MV-4-11 (cell line): Measurements from ENCODE around the gene D2HGDH.
"Not testable (repeated sequence)": the region's sequence is repeated elsewhere in the genome, so short reads cannot be mapped to it uniquely, and the experiment has no call there.

Experiments
- DNase-seq: peaks from one replicate; lab custom pipeline; 2025; lab: John Stamatoyannopoulos, UW

D2HGDH gene

DNA sequence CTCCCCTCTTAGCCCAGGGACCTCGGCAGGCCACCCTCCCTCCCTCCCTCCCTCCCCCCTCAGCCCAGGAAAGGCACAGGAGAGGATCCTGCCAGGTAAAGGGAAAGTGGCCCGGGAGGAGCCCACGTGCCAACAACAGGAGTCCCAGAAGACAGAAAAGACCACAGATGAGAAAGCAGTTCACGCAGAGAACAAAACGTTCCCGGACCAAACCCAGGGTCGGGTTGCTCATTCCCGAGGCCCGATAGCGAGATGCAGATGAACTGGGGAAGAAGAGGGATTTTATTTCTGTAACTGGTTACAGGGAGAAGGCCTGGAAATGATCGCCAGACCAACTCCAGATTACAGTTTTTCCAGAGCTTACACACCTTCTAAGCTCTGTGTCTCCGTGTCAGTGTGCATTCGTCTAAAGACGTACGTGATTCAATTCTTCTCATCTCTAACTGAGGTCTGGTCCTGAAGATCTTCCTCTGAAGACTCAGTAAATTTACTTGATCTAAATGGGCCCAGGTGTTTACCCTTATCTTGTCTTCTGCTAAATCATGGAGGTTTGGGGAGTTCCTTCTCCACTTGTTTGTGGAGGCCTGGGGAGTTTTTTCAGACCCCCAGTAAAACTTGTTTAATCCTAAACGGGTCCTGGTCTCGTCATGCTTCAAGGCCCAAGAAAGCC, 73.8 kb downstream of the D2HGDH start:
- no peak for DNase-seq

DNA sequence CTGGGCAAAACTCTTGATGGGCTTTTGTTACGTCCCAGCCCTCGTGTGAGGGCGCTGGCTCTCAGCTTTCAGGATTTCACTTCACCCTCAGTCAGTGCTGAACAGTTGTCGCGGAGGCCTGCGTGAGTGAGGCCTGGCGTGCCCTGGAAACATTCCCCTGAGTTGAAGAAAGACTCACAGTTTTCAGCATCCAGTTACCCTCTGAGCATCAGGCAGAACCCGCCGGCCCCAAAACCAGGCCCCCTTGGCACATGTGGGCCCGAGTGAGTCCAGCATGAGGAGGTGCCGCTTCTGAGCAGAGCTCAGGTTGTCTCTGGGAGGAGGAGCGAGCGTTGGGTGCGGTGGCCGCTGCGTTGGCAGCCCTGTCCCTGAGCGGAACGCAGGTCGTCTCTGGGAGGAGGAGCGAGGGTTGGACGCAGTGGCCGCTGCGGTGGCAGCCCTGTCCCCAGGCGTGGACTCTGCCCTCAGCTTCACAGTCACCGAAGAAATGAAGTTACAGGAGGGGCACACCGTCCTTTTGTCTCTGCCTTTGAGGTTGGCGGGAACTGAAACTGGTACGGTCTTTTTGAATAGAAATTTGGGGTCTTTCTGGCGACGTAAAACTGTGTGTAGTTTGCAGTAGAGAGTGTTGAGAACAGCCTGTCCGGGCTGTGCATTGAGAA, 74.4 kb downstream of the D2HGDH start, which contains the start of gene NEU4:
Gene NEU4, plus strand, starts transcription at position 473 of the 662 bp plus-strand sequence. CDS start 5,292 bp downstream, outside the sequence.
- DNase-seq, result no peak

DNA sequence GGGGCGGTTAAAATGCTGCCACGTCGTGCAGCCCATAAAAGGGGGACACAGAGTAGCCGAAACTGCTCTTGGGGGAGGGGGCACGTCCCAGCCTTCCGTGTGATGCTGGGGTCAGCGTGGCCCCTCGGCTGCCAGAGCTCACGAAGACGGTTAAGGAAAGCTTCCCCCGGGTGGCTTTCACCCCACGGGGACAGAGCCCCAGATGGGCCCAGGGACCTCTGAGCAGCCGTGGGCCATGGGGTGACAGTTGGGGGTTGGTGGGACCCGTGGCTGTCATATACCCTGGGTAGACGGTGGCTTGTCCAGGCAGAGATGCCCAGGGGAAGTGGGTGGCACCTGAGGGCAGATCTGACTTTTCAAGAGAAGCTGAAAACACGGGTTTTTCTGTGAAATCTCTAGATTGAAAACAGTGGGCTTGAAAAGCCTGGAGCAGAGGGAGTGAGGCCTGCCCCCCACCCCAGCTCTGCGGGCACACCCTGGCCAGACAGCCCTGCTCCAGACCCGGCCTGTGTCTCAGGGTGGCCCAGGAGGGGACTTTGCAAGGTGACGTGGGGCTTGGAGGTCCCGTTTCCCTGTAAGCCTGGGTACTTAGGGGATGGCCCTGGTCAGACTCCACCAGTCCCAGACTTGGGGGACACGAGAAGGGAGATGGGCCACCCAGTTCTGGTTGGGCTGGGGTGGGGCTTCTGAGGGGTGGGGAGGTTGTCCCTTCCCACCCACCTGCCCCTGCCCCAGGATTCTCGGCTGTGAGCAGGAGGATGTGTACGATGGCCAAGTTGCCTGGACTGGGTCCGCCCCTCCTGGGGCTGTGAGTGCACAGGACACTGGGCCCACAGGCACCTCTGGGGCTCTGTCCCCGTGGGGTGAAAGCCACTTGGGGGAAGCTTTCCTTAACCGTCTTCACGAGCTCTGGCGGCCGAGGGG, 75.2 kb downstream of the D2HGDH start:
- no peak for DNase-seq

DNA sequence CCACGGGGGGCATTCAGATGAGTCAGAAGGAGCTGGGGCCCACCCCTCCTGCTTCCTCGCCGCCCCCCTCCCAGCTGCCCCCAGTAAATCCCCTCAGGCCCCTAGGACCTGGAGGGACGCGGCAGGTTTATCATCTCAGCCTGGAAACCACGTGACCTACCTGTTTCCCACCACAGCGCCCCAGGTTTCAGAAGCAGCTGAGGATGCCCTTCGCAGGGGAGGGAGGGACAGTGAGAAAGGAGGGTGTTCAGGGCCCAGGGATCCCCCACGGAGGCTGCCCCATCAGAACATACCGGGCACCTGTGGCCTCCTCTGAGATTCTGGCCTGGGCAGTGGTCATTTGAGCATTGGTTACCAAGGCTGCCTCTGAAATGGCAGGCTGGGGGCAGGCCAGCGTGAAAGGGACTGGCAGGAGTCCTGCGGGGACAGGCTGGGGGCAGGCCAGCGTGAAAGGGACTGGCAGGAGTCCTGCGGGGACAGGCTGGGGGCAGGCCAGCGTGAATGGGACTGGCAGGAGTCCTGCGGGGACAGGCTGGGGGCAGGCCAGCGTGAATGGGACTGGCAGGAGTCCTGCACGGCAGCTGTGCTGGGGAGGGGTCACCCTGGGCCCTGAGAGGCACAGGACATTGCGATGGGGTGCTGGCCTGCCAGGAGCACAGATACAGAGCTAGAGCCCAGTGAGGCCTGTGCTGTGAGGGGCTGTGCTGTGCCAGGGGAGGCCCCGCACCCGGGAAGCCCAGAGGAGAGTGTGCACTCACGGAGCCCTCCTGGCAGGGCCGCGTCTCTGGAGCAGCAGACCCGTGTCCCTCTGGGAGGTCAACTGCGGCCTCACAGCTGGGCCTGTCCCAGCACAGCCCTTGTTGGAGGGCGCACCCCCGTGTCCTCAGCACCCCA, 76.1 kb downstream of the D2HGDH start:
- no peak for DNase-seq

DNA sequence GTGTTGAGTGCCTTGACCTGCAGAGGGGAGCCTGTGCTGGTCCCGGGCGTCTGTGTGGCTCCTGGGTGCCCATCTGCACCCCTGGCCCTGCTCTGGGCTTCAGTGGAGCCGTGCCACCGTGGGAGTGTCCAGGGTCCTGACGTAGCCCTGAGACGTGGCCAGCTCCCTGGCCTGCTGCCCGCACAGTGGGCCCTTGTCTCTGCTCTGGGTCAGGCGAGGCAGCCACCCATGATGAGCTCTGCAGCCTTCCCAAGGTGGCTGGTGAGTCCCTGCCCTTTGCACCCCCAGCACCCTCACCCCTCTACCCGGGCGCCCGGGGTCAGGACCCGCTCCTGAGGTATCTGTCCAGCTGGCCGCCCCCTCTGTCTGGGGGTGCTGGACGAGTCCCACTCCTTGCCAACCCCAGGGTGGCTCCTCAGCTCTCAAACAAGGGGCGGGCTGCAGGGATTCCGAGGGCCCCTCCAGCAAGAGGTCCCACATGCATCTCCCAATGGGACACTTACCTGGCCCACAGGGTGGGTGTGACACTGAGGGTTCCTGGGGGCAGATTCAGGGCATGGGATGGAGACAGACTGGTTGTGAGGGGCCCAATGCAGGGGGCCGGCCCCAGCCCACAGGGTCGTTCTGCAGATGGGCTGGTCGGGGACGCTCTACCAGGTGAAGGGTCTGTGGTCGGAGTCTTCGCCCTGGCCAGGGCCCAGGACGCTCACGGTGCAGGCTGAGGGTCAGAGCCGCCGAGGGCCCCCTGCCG, 76.9 kb downstream of the D2HGDH start:
- DNase-seq, result no peak

DNA sequence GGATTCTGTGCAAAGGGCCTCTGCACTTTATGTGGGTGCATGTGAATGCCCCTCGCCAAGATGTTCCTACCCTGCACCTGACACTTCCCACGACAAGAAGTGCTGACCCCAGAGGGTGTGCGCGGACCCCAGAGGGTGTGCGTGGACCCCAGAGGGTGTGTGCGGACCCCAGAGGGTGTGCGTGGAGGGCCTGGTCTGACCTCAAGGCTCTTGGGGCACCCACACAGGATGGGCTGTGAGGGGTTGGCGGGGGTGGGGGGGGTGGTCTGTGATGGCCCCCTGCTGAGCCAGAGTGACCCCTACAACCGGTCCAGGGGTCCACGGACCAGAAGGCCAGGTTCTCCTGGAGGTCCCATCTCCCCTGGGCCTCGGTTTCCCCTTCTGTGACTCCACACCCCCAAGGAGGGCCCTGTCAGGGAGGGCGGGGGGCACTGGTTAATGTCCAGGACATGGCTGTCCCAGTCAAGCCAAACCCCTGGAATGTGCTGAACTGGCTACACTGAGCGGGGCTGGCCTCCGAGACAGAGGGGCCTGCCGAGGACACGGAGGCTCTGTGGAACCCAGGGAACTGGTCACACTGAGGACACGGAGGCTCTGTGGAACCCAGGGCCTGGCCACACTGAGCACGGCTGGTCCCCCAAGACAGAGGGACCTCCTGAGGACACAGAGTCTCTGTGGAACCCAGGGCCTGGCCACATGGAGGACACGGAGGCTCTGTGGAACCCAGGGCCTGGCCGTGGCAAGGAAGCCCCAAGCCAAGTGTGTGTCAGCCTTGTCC, 77.7 kb downstream of the D2HGDH start:
- no peak for DNase-seq

DNA sequence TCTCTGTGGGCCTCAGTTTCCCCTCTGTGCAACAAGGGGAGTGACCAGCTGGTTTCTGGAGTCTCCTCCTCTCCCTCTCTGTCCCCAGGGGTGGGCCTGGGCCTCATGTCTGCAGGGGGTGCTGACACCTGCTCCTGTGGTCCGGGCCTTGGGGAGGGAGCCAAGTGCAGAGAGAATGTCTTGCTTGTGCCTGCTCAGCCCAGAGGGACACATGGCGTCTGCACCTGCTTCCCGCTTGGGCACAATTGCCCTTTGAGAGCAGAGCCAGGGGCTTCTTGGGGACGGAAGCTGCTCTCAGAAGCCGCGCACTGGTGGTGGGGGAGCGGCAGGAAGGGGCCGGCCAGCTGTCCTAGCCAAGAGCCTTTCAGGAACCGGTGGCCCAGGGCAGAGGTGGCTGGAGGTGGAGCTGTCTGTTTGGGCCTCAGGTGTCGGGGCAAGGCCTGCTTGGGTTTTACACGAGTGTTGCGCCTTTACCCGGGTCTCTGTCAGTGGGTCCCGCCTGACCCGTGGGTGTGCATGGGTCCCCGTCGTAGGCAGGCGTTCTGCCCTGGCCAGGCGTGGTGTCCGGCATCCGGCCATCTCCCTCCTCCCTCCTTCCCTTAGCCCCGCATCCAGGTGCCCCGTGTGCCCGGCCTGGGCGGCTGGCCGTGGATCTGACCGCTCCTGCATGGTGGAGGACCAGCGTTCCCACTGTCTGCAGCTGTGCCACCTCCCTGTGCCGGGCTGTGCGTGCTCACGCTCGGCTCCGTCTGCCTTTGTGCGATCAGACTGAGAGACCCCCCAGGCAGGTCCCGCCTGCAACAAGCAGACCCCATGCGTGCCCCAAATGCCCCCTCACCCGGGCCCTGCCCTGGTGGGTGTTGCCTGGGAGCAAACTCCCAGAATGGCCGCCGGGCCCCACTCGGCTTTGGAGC, 78.6 kb downstream of the D2HGDH start:
- DNase-seq, result no peak

DNA sequence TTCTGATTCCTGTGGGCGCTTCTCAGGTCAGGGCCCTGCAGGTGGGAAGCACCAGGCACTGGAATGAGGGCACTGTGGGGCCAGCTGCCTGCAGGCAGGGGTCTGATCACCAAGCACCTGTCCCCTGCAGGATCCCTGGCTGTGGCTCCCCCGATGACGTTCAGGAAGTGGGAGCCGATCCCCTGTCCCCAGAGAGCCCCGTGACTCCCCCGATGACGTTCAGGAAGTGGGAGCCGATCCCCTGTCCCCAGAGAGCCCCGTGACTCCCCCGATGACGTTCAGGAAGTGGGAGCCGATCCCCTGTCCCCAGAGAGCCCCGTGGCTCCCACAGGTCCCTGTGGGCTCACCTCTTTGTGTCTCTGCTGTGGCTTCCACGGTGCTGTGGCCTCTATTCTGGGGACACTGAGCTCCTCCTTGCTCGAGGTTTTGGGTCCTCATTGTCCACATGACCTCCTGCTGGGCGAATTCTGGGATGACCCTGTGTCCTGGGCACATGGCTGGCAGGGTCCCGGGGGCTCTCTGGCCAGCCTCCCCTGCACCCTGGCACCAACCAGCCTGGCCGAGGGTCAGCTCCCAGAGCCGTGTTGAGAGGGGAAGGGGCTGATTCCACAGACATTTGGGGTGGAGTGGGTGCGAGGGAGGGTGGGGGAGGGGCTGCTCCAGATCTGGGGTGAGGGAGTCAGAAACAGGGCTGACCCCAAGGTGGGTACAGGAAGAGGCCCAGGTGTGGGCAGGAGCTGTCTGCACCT, 79.4 kb downstream of the D2HGDH start:
- DNase-seq, result no peak

DNA sequence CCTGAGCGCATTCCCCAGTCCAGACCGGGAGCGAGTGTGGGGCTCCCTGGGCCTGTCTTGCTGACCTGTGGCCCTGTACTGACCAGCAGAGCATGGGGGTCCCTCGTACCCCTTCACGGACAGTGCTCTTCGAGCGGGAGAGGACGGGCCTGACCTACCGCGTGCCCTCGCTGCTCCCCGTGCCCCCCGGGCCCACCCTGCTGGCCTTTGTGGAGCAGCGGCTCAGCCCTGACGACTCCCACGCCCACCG, 79.9 kb downstream of the D2HGDH start:
- no peak for DNase-seq

DNA sequence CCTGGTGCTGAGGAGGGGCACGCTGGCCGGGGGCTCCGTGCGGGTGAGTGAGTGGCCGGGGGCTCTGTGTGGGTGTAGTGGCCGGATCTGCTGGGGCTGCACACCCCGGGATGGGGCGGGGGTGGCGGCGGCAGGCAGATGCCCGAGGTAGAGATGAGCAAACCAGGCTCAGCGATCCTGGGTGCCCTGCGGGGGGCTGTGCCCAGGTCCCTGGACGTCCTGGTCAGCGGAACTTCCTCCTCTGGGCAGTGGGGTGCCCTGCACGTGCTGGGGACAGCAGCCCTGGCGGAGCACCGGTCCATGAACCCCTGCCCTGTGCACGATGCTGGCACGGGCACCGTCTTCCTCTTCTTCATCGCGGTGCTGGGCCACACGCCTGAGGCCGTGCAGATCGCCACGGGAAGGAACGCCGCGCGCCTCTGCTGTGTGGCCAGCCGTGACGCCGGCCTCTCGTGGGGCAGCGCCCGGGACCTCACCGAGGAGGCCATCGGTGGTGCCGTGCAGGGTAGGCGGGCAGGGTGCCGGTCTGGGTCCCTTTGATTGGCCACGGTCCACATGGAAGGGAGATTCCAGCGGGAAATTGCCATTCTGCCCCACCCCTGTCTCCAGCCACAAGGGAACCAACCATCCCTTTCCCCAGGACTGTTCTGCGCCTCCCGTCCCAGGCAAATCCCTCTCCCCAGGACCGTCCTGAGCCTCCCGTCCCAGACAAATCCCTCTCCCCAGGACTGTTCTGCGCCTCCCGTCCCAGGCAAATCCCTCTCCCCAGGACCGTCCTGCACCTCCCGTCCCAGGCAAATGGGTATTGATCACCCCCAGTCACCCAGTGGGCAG, 80.4 kb downstream of the D2HGDH start:
- DNase-seq, result no peak

DNA sequence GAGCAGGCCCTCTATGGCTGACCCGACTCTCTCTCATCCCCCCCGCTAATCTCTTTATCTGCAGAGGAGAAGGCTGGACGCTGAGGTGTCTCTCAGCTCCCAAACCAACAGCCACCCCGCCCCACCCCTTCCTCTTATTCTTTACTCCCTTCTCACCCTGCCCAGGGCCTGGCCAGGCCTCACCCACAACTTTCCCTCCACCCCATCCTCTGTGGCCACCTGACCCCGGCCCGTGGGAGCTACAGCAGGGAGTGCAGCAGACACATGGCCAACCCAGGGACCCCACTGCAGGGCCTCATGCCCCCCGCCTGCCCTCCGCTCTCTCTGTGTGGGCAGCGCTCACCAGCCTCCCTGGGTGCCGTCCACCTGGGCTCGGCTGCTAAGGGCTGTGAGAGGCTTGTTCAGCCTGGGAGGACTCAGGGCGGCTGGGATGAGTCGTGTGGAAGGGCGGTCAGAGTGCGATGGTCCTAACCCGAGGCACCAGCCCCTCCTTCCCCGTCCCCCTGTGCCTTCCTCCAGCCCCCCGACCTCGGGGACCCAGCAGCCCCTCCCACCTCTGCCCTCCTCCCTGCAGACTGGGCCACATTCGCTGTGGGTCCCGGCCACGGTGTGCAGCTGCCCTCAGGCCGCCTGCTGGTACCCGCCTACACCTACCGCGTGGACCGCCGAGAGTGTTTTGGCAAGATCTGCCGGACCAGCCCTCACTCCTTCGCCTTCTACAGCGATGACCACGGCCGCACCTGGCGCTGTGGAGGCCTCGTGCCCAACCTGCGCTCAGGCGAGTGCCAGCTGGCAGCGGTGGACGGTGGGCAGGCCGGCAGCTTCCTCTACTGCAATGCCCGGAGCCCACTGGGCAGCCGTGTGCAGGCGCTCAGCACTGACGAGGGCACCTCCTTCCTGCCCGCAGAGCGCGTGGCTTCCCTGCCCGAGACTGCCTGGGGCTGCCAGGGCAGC, 81.3 kb downstream of the D2HGDH start:
- DNase-seq, result no peak

DNA sequence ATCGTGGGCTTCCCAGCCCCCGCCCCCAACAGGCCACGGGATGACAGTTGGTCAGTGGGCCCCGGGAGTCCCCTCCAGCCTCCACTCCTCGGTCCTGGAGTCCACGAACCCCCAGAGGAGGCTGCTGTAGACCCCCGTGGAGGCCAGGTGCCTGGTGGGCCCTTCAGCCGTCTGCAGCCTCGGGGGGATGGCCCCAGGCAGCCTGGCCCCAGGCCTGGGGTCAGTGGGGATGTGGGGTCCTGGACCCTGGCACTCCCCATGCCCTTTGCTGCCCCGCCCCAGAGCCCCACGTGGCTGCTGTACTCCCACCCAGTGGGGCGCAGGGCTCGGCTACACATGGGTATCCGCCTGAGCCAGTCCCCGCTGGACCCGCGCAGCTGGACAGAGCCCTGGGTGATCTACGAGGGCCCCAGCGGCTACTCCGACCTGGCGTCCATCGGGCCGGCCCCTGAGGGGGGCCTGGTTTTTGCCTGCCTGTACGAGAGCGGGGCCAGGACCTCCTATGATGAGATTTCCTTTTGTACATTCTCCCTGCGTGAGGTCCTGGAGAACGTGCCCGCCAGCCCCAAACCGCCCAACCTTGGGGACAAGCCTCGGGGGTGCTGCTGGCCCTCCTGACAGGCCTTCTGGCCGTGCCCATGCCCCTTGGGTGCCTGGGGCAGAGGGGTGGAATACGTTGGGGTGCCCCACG, 82.1 kb downstream of the D2HGDH start:
- no peak for DNase-seq

DNA sequence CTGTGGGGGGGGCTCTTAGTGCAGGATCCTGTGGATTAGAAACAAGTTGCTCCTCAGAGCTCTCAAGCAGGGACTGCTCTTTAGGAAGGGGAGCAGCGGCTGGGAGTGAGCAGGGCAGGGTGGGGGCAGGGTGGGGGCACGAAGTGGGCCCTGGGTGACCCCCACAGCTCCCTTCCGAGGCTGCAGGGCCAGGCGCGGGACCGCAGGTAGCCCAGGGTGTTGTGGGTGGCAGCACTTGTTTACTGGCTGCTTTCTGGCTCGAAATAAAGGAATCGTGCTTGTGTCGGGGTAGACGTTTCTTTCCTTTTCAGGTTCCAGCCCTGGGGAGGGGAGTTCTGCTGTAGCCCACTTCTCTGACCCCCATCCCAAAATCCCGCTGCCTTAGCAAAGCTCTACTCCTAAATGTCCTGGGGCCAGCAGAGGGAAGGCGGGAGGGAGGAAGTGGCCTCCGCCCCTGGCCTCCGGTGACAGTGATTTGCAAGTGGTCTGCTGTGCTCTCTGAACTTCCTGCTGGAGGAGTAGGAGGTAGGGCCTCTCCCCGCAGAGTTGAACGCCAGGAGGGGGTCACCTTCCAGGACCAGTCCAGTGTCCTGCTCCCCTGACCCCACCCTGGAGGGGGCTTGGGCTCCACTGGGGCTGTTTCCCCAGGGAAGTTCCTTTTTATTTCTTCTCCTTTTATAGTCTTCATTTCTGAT, 82.8 kb downstream of the D2HGDH start:
- no peak for DNase-seq

DNA sequence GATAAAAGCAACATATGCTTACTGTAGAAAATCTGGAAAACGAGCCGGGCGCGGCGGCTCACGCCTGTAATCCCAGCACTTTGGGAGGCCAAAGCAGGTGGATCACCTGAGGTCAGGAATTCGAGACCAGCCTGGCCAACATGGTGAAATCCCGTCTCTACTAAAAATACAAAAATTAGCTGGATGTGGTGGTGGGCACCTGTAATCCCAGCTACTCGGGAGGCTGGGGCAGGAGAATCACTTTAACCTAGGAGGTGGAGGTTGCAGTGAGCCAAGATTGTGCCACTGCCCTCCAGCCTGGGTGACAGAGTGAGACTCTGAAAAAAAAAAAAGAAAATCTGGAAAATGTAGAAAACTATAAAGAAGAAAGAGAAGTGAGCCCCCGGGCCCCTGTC, 83.4 kb downstream of the D2HGDH start:
- not testable (repeated sequence) for DNase-seq
